ENCODE results near the gene SCYGR4.
"Not testable (repeated sequence)": the region's sequence is repeated elsewhere in the genome, so short reads cannot be mapped to it uniquely, and the experiment has no call there.

The SCYGR4 gene

GRCh38 chr2:227617316-227618230 is at the start of gene SCYGR4:
Gene SCYGR4 (plus strand): TSS chr2:227617498. CDS start chr2:227617498, 0 bp downstream.
- Mint-ChIP-seq H3K36me3 (ENCODE audit: low read depth) (no peaks in the 10 kb centered on the region), H3K4me1 (ENCODE audit: low read depth) (no peaks in the 10 kb centered on the region), H3K27me3 (peaks cover 20% of the 10 kb centered on the region), H3K4me3 (no peak within 1 kb of the TSS), H3K9me3 (no peaks in the 10 kb centered on the region), H3K27ac (no peak within 1 kb of the TSS)
- no peak for DNase-seq

- peaks cover 10% of the 10 kb centered on the region for H3K36me3 Mint-ChIP-seq (ENCODE audit: low read depth)
- DNase-seq = no peak
- no peaks in the 10 kb centered on the region for H3K9me3 Mint-ChIP-seq
- no peak overlapping the region for H3K27ac Mint-ChIP-seq
- H3K27me3 Mint-ChIP-seq = no peaks in the 10 kb centered on the region
- peaks cover 6% of the 10 kb centered on the region for H3K4me1 Mint-ChIP-seq (ENCODE audit: low read depth)
- no peak overlapping the region for H3K4me3 Mint-ChIP-seq
Measured at GRCh38 chr2:227568852-227569169, 48.5 kb upstream of the SCYGR4 start.

DNA sequence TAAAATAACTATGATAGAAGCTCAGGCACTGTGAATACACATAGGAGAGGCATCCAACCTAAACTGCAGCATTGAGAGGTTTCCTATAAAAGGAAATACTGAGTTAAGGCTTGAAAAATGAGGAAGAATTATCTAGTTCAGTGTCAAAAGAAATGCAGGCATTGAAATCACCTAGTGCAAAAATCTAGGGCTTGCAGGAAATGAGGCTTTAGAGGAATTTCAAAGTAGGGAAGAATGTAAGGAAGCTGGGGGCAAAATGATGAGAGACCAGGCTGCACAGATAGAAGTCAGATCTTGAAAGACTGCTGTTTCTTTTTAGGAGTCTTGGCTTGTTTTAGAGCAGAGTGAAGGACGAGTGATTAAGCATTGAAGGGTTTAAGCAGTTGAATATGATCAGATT is 46.7 kb upstream of the SCYGR4 start:
- Mint-ChIP-seq H3K4me3 (no peak overlapping the region), H3K4me1 (ENCODE audit: low read depth) (peaks cover 5% of the 10 kb centered on the region), H3K27ac (no peak overlapping the region), H3K36me3 (ENCODE audit: low read depth) (peaks cover 4% of the 10 kb centered on the region), H3K27me3 (peaks cover 5% of the 10 kb centered on the region), H3K9me3 (no peaks in the 10 kb centered on the region)
- no peak for DNase-seq

DNA sequence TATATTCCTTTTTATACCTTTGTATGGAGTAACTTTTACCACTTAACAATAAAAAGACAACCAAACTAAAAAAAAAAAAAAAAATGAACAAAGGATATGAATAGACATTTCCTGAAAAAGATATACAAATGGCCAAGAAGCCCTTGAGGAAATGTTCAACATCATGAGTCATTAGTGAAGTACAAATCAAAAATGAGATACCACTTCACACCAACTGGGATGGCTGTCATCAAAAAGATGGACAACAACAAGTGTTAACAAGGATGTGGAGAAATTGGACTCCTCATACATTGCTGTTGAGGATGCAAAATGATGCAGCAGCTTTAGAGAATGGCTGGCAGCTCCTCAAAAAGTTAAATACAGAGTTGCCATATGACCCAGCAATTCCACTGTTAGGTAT is 41.2 kb upstream of the SCYGR4 start:
- no peak for DNase-seq
- no peaks in the 10 kb centered on the region for H3K9me3 Mint-ChIP-seq
- H3K4me3 Mint-ChIP-seq = no peak overlapping the region
- H3K36me3 Mint-ChIP-seq (ENCODE audit: low read depth) = no peaks in the 10 kb centered on the region
- H3K4me1 Mint-ChIP-seq (ENCODE audit: low read depth) = no peaks in the 10 kb centered on the region
- H3K27me3 Mint-ChIP-seq = peaks cover 44% of the 10 kb centered on the region
- no peak overlapping the region for H3K27ac Mint-ChIP-seq

DNA sequence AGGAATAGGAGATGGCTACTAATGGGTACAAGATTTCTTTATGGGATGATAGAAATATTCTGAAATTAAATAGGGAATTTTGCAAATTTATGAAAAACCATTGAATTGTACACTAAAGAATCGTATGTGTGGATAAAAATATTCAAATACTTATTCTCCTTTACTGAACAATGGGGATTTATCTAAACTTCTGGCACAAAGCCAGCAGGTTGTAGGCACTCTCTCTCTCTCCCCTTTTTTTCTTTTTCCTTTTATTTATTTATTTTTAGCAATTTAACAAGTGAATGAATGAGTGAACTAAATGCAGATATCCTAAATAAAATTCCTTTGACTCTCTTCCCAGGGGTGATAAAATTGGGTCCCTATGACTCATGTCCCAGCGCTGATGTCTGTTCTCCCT is 40.5 kb upstream of the SCYGR4 start:
- Mint-ChIP-seq H3K36me3 (ENCODE audit: low read depth) (no peaks in the 10 kb centered on the region), H3K4me1 (ENCODE audit: low read depth) (no peaks in the 10 kb centered on the region), H3K27me3 (peaks cover 49% of the 10 kb centered on the region), H3K27ac (no peak overlapping the region), H3K4me3 (no peak overlapping the region), H3K9me3 (no peaks in the 10 kb centered on the region)
- DNase-seq = no peak

GRCh38 chr2:227577555-227577954 is 39.7 kb upstream of the SCYGR4 start:
- Mint-ChIP-seq H3K27me3 (peaks cover 57% of the 10 kb centered on the region), H3K4me1 (ENCODE audit: low read depth) (no peaks in the 10 kb centered on the region), H3K9me3 (peaks cover 6% of the 10 kb centered on the region), H3K36me3 (ENCODE audit: low read depth) (no peaks in the 10 kb centered on the region), H3K4me3 (no peak overlapping the region), H3K27ac (no peak overlapping the region)
- no peak for DNase-seq

- H3K27ac Mint-ChIP-seq = no peak overlapping the region
- no peak for DNase-seq
Measured at GRCh38 chr2:227578642-227579041, 38.7 kb upstream of the SCYGR4 start.

DNA sequence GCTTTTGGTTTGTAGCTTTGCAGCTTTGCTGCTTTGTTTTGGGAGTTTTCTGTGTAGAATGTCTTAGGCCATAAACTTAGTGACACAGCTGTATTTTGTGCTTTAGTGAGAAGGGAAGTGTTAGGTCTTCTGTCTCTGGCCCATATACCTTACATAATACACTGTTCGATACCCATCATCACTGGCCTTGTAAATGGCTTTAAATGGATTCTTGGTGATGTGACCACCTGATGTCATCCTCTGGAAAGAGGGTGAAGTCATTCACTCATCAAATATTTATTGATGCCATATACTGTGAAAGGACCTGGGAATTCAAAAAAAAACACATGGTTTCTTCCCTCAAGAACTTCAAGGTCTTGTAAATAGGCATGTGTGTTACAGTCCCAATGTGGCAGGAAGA is 37.5 kb upstream of the SCYGR4 start:
- no peaks in the 10 kb centered on the region for H3K4me1 Mint-ChIP-seq (ENCODE audit: low read depth)
- H3K4me3 Mint-ChIP-seq = no peak overlapping the region

More at GRCh38 chr2:227578642-227579041, 38.7 kb upstream of the SCYGR4 start:
- Mint-ChIP-seq H3K4me3 (no peak overlapping the region), H3K36me3 (ENCODE audit: low read depth) (peaks cover 2% of the 10 kb centered on the region), H3K9me3 (peaks cover 12% of the 10 kb centered on the region), H3K27me3 (peaks cover 64% of the 10 kb centered on the region), H3K4me1 (ENCODE audit: low read depth) (no peaks in the 10 kb centered on the region)

GRCh38 chr2:227582369-227582768 is 34.9 kb upstream of the SCYGR4 start:
- Mint-ChIP-seq H3K4me1 (ENCODE audit: low read depth) (no peaks in the 10 kb centered on the region), H3K9me3 (peaks cover 14% of the 10 kb centered on the region), H3K36me3 (ENCODE audit: low read depth) (peaks cover 2% of the 10 kb centered on the region), H3K4me3 (no peak overlapping the region), H3K27ac (no peak overlapping the region), H3K27me3 (peaks cover 67% of the 10 kb centered on the region)
- no peak for DNase-seq

More for the DNA sequence above, 37.5 kb upstream of the SCYGR4 start:
- DNase-seq = no peak
- Mint-ChIP-seq H3K36me3 (ENCODE audit: low read depth) (peaks cover 2% of the 10 kb centered on the region), H3K9me3 (peaks cover 14% of the 10 kb centered on the region), H3K27ac (no peak overlapping the region), H3K27me3 (peaks cover 71% of the 10 kb centered on the region)

- peaks cover 60% of the 10 kb centered on the region for H3K27me3 Mint-ChIP-seq
- H3K4me3 Mint-ChIP-seq = no peak overlapping the region
- H3K4me1 Mint-ChIP-seq (ENCODE audit: low read depth) = peaks cover 2% of the 10 kb centered on the region
- no peaks in the 10 kb centered on the region for H3K36me3 Mint-ChIP-seq (ENCODE audit: low read depth)
- DNase-seq = no peak
- no peaks in the 10 kb centered on the region for H3K9me3 Mint-ChIP-seq
- H3K27ac Mint-ChIP-seq = no peak overlapping the region
Measured at GRCh38 chr2:227592694-227593387, 24.5 kb upstream of the SCYGR4 start.

DNA sequence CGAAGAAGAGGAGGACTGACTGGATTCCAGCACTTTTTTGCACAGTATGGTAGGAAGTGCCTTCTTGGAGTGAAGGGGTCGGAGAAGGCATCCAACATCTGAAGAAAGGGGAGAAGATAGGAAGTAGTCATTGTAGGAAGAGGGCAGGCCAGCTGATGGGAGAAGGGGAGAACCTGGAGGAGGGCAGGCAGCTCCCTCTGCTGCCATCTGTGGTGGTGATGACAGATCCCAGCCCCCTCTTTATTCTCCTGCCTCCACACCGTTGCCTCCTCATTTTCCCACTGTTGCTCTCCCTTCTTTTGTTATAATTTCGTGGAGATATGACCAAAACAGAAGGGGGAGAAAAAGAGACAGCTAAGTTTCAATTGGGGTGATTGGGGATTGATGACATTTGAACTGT is 21.5 kb upstream of the SCYGR4 start:
- H3K9me3 Mint-ChIP-seq = no peaks in the 10 kb centered on the region
- no peak overlapping the region for H3K27ac Mint-ChIP-seq
- H3K27me3 Mint-ChIP-seq = peaks cover 54% of the 10 kb centered on the region
- peaks cover 2% of the 10 kb centered on the region for H3K4me1 Mint-ChIP-seq (ENCODE audit: low read depth)
- no peak overlapping the region for H3K4me3 Mint-ChIP-seq
- no peak for DNase-seq
- H3K36me3 Mint-ChIP-seq (ENCODE audit: low read depth) = no peaks in the 10 kb centered on the region

DNA sequence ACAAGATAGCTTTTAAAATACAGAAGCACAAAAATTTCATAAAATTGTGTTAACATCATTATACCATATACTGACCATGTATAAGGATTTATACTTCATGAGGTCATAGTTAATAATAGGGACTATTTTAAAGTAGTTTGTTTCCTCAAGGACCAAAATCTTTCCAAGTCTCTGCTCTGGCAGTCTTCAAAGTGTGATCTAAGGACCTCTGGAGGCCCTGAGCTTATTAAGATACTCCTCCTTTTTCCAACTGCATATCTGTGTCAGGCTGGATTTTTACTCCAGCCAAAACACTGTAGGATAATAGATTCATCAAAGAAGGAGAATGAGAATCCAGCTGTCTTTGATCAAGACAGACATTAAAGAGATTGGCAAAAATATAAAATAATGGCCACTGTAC is 20.3 kb upstream of the SCYGR4 start:
- DNase-seq = no peak
- Mint-ChIP-seq H3K9me3 (no peaks in the 10 kb centered on the region), H3K27ac (no peak overlapping the region), H3K36me3 (ENCODE audit: low read depth) (no peaks in the 10 kb centered on the region), H3K4me3 (no peak overlapping the region), H3K4me1 (ENCODE audit: low read depth) (peaks cover 2% of the 10 kb centered on the region), H3K27me3 (peaks cover 55% of the 10 kb centered on the region)

GRCh38 chr2:227597998-227598397 is 19.3 kb upstream of the SCYGR4 start:
- peaks cover 49% of the 10 kb centered on the region for H3K27me3 Mint-ChIP-seq
- no peak for DNase-seq
- H3K4me3 Mint-ChIP-seq = no peak overlapping the region
- H3K36me3 Mint-ChIP-seq (ENCODE audit: low read depth) = no peaks in the 10 kb centered on the region
- no peaks in the 10 kb centered on the region for H3K9me3 Mint-ChIP-seq
- H3K27ac Mint-ChIP-seq = no peak overlapping the region
- peaks cover under 1% of the 10 kb centered on the region for H3K4me1 Mint-ChIP-seq (ENCODE audit: low read depth)

- H3K4me1 Mint-ChIP-seq (ENCODE audit: low read depth); H3K4me3 Mint-ChIP-seq; DNase-seq; H3K27ac Mint-ChIP-seq; H3K9me3 Mint-ChIP-seq; H3K36me3 Mint-ChIP-seq (ENCODE audit: low read depth): not testable (repeated sequence)
- peaks cover 44% of the 10 kb centered on the region for H3K27me3 Mint-ChIP-seq
Measured at GRCh38 chr2:227598835-227599503, 18.3 kb upstream of the SCYGR4 start, which contains the start of gene SCYGR2. Gene SCYGR2 (plus strand): TSS chr2:227598893. CDS start chr2:227598893, 0 bp downstream.
